Ovary (tissue), 9 donors: ENCODE data around the gene AASDHPPT. TPM values are rescaled to one million over a fixed set of nuclear protein-coding genes. Genes with fewer than 3 reads are reported as not detected.

Experiments used
- DNase-seq, 5 donors: peaks; one replicate each; pipeline ENCODE4 v3.0.0-alpha.2; 2019 to 2020
- H3K27ac ChIP-seq, 2 donors: fragments of 200-600 bp; one replicate each; pipeline versions ENCODE4 v1.5.1 to v1.8.0; 2019 to 2022
- H3K27me3 ChIP-seq: fragments of 200-600 bp; one replicate; pipeline ENCODE4 v1.8.0; 2022
- H3K36me3 ChIP-seq: fragments of 200-600 bp; sonication (generic); one replicate; pipeline ENCODE4 v1.5.1; 2019
- H3K4me1 ChIP-seq: one replicate; pipeline ENCODE4 v1.8.1; 2013; ENCODE audit warnings: mild to moderate bottlenecking, moderate library complexity; ENCODE audit not compliant: insufficient read depth
- H3K4me3 ChIP-seq: fragments of 200-600 bp; sonication (generic); one replicate; pipeline ENCODE4 v1.5.1; 2017
- H3K9me3 ChIP-seq, 2 donors: fragments of 200-600 bp in 1 of 2; sonication (generic) in 1 of 2; one replicate each; pipeline versions ENCODE4 v1.5.1 to v1.8.1; 2013 to 2019; ENCODE audit warnings: mild to moderate bottlenecking in 1 of 2, moderate library complexity in 1 of 2
- CTCF ChIP-seq, 3 donors: fragments of 450-650 bp in 2 of 3; fragments of 200-600 bp in 1 of 3; IDR thresholded peaks; one replicate each; pipeline versions ENCODE4 v1.5.1 to v1.8.0; 2016 to 2022; ENCODE audit warnings: antibody characterized with exemption in 3 of 3, mild to moderate bottlenecking in 1 of 3
- EP300 ChIP-seq: sonication (generic); formaldehyde crosslinking; IDR thresholded peaks from one replicate; pipeline ENCODE4 v1.6.1; 2017; ENCODE audit warnings: antibody characterized with exemption
- POLR2A ChIP-seq: fragments of 450-650 bp; IDR thresholded peaks from one replicate; pipeline ENCODE4 v1.6.1; 2017; ENCODE audit warnings: antibody characterized with exemption, mild to moderate bottlenecking, moderate library complexity
- WGBS, 3 donors: extraction: QIAGEN DNeasy Blood & Tissue Kit in 1 of 3; methylation state at CpG; one replicate each; pipeline versions ENCODE4 v1.1.5 to v1.1.7; 2013 to 2017; 5-methylcytosine and 5-hydroxymethylcytosine counted together
- intact Hi-C, 4 donors: fragments of 100-400 bp; cut with DNase I; formaldehyde crosslinking; loops; one replicate each; pipeline versions ENCODE4 v1.11.0 to v1.15.1; 2022 to 2023
- polyA plus RNA-seq, 2 donors: library from polyadenylated mRNA; stranded (reverse); fragments of 200-250 nt in 1 of 2; fragments of 350-450 nt in 1 of 2; fragmentation: Illumina TruSeq in 1 of 2; extraction: RNeasy Lipid Tissue Mini Kit (QIAGEN cat#74804) in 1 of 2; gene quantifications; one replicate each; pipeline ENCODE4 v1.2.3, GENCODE V29; 2013 to 2014
- total RNA-seq, 7 donors: library from RNA; depleted of rRNA in 2 of 7; stranded (reverse); fragments of >200 nt in 2 of 7; fragmentation: NEBNext Ultra II Directional in 3 of 7; extraction: Animal tissue kit (Norgen Biotek cat#: 25700) in 3 of 7; gene quantifications; one replicate each; pipeline versions ENCODE4 v1.1.0 to v1.2.4, GENCODE V29; 2016 to 2023
- donor health status: DM: no; HTN: no; CAD: no; lungs with moderate emphysema.
- donor health status: DM: no; HTN: no; CAD: no.
- donor health status: Bipolar disorder and iron deficiency.
- donor health status: DM: yes; HTN: yes; CAD: no.
- donor health status: DM: no; HTN: no; CAD: no.
- donor health status: DM: yes; HTN: yes; CAD: no.

Gene AASDHPPT
- total and polyA plus RNA-seq, 9 donors: 17.3 to 43.1 (median 25.7) TPM

- TF ChIP-seq CTCF (IDR thresholded peaks at IDR 0.05): no peak
- no peak for TF ChIP-seq EP300
- no peak for TF ChIP-seq POLR2A
- H3K4me3 ChIP-seq: no peak overlapping the region
- no peak overlapping the region for H3K27ac ChIP-seq
- no peaks in the 10 kb centered on the region for H3K36me3 ChIP-seq
- DNase-seq: no peak
- H3K4me1 ChIP-seq: no peaks in the 10 kb centered on the region
- H3K9me3 ChIP-seq: no peaks in the 10 kb centered on the region
- intact Hi-C loops: no loop called here
- H3K27me3 ChIP-seq: no peaks in the 10 kb centered on the region
These were observed 14.5 kb upstream of the AASDHPPT start for GRCh38 chr11:106063009-106063408.

GRCh38 chr11:106070606-106071005, 6.9 kb upstream of the AASDHPPT start:
- no peaks in the 10 kb centered on the region for H3K4me1 ChIP-seq
- no peaks in the 10 kb centered on the region for H3K36me3 ChIP-seq
- TF ChIP-seq CTCF (IDR thresholded peaks at IDR 0.05) (no peak), EP300 (no peak), POLR2A (no peak)
- WGBS, 3 donors: 87 to 89% (median 88%) methylated on average over 3 of the region's 3 CpGs
- intact Hi-C loops: no loop called here
- H3K4me3 ChIP-seq: no peak overlapping the region
- no peak for DNase-seq
- H3K9me3 ChIP-seq: no peaks in the 10 kb centered on the region
- H3K27me3 ChIP-seq: no peaks in the 10 kb centered on the region
- H3K27ac ChIP-seq: no peak overlapping the region

GRCh38 chr11:106072804-106073203, 4.7 kb upstream of the AASDHPPT start:
- Histone ChIP-seq H3K27ac (no peak overlapping the region), H3K4me1 (no peaks in the 10 kb centered on the region), H3K4me3 (no peak overlapping the region), H3K36me3 (no peaks in the 10 kb centered on the region), H3K27me3 (no peaks in the 10 kb centered on the region), H3K9me3 (no peaks in the 10 kb centered on the region)
- TF ChIP-seq EP300 (no peak), POLR2A (no peak), CTCF (IDR thresholded peaks at IDR 0.05) (no peak)
- no peak for DNase-seq
- intact Hi-C loops: no loop called here
- WGBS, 3 donors: 93 to 97% (median 94%) methylated on average over 1 of the region's 1 CpG

- no peaks in the 10 kb centered on the region for H3K9me3 ChIP-seq
- H3K36me3 ChIP-seq: no peaks in the 10 kb centered on the region
- 12 to 15% (median 14%) methylated on average over 19 of the region's 19 CpGs for WGBS, 3 donors
- peak overlapping the region; percentile 88 to 94 for H3K27ac ChIP-seq
- intact Hi-C loops: loop anchor here in 2 of 4 donors (5.0 kb wide), 1 partner anchor 54 kb away; the partner anchor contains the start of gene MSANTD4 (in 2 of the 2)
- DNase-seq: peak in 1 of 5 donors; percentile 22
- H3K4me1 ChIP-seq: peaks cover 1% of the 10 kb centered on the region
- TF ChIP-seq EP300: no peak
- no peak for TF ChIP-seq CTCF (IDR thresholded peaks at IDR 0.05)
- TF ChIP-seq POLR2A: no peak
- no peaks in the 10 kb centered on the region for H3K27me3 ChIP-seq
- H3K4me3 ChIP-seq: peak overlapping the region; percentile 69
These were observed 1.1 kb upstream of the AASDHPPT start for GRCh38 chr11:106076171-106076918.
